Measurements from ENCODE around the gene EIF4E3.

GRCh38 chr3:71724171-71724453 lies 1.1 kb downstream of the EIF4E3 start:
- TF ChIP-seq POLR2A (IDR thresholded peaks at IDR 0.05) (no peak), CTCF (IDR thresholded peaks at IDR 0.05) (no peak), POLR2AphosphoS5 (IDR thresholded peaks at IDR 0.05; ENCODE audit: insufficient read depth in 1 of 2, low read depth in 1 of 2) (no peak)
